IMR-90 (cell line): ENCODE data around the gene FABP2. TPM values are rescaled to one million over a fixed set of nuclear protein-coding genes. Genes with fewer than 3 reads are reported as not detected.
"Not testable (repeated sequence)": the region's sequence is repeated elsewhere in the genome, so short reads cannot be mapped to it uniquely, and the experiment has no call there.

Experiments
- ATAC-seq: fragments of 200-7000 bp; cut with Tn5 transposase; 2 replicates; pipeline ENCODE4 v1.9.1; 2020; ENCODE audit warnings: low read depth, mild to moderate bottlenecking, moderate library complexity
- BruUV-seq: library from RNA; stranded (reverse); fragments of 400-500 nt; replicated peaks from 2 replicates; lab custom pipeline; 2021; lab: Mats Ljungman, UMichigan
- CTCF ChIA-PET: fragments of 300-600 bp; formaldehyde crosslinking; extraction: SDS; loops from one replicate; lab custom pipeline; 2021; ENCODE audit warnings: antibody characterized with exemption; lab: Yijun Ruan, JAX
- POLR2A ChIA-PET: fragments of 300-600 bp; sonication (Branson Sonifier 250); formaldehyde crosslinking; loops from one replicate; lab custom pipeline; 2022; ENCODE audit warnings: antibody characterized with exemption; ENCODE audit not compliant: unreplicated experiment; lab: Charles Lee
- DNase-seq: peaks from one replicate; pipeline ENCODE4 v3.0.0; 2013
- H2AFZ ChIP-seq: replicated peaks from 2 replicates; pipeline ENCODE3; 2013; ENCODE audit warnings: low read length, mild to moderate bottlenecking; ENCODE audit not compliant: poor library complexity
- H2AK5ac ChIP-seq: 2 replicates; pipeline ENCODE4 v1.6.1; 2013; ENCODE audit warnings: low read depth, low read length, inconsistent platforms
- H2AK9ac ChIP-seq: replicated peaks from 2 replicates; pipeline ENCODE3; 2013; ENCODE audit warnings: mild to moderate bottlenecking, low read depth, low read length, moderate library complexity; ENCODE audit not compliant: poor library complexity
- H2BK120ac ChIP-seq: 2 replicates; pipeline ENCODE4 v1.6.1; 2013; ENCODE audit warnings: low read depth, low read length, inconsistent platforms
- H2BK15ac ChIP-seq: 3 replicates; pipeline ENCODE4 v1.6.1; 2013; ENCODE audit warnings: low read depth, low read length, inconsistent platforms
- H2BK20ac ChIP-seq: 2 replicates; pipeline ENCODE4 v1.6.1; 2013; ENCODE audit warnings: low read depth, mild to moderate bottlenecking, inconsistent platforms, low read length, moderate library complexity
- H2BK5ac ChIP-seq: 2 replicates; pipeline ENCODE4 v1.6.1; 2013; ENCODE audit warnings: mild to moderate bottlenecking, low read depth, low read length, inconsistent platforms; ENCODE audit not compliant: poor library complexity, severe bottlenecking
- H3K14ac ChIP-seq: replicated peaks from 2 replicates; pipeline ENCODE4 v1.6.1; 2013; ENCODE audit warnings: low read depth, low read length, inconsistent platforms
- H3K18ac ChIP-seq: 2 replicates; pipeline ENCODE4 v1.6.1; 2013; ENCODE audit warnings: low read depth, low read length, control low read depth
- H3K23ac ChIP-seq: 2 replicates; pipeline ENCODE4 v1.6.1; 2013; ENCODE audit warnings: low read depth, low read length, inconsistent platforms
- H3K27ac ChIP-seq: 2 replicates; pipeline ENCODE4 v1.5.1; 2013; ENCODE audit warnings: mild to moderate bottlenecking, control low read depth, low read length; ENCODE audit not compliant: insufficient read depth
- H3K27me3 ChIP-seq: 2 replicates; pipeline ENCODE4 v1.6.1; 2013; ENCODE audit warnings: low read length; ENCODE audit not compliant: control insufficient read depth, insufficient read depth
- H3K36me3 ChIP-seq: 2 replicates; pipeline ENCODE4 v1.6.1; 2013; ENCODE audit warnings: low read length, mixed read lengths; ENCODE audit not compliant: control insufficient read depth, insufficient read depth
- H3K4ac ChIP-seq: 2 replicates; pipeline ENCODE4 v1.6.1; 2013; ENCODE audit warnings: low read depth, low read length, inconsistent platforms
- H3K4me1 ChIP-seq: 2 replicates; pipeline ENCODE4 v1.6.1; 2013; ENCODE audit warnings: low read length, mixed read lengths; ENCODE audit not compliant: control insufficient read depth, insufficient read depth
- H3K4me2 ChIP-seq: 2 replicates; pipeline ENCODE4 v1.6.1; 2013; ENCODE audit warnings: low read depth, mild to moderate bottlenecking, control low read depth, low read length, moderate library complexity
- H3K4me3 ChIP-seq: 2 replicates; pipeline ENCODE4 v1.5.1; 2013; ENCODE audit warnings: low read depth, mild to moderate bottlenecking, control low read depth, low read length, moderate library complexity; ENCODE audit not compliant: insufficient read depth
- H3K56ac ChIP-seq: 2 replicates; pipeline ENCODE4 v1.6.1; 2013; ENCODE audit warnings: low read length, inconsistent platforms; ENCODE audit not compliant: insufficient read depth; ENCODE audit errors: extremely low read depth
- H3K79me1 ChIP-seq, 2 experiments: 2 replicates each; pipeline ENCODE4 v1.6.1; 2013; ENCODE audit warnings: low read length in 2 of 2, inconsistent platforms in 1 of 2, low read depth in 1 of 2
- H3K9ac ChIP-seq: 2 replicates; pipeline ENCODE4 v1.6.1; 2013; ENCODE audit warnings: low read depth, low read length, control low read depth
- H3K9me1 ChIP-seq: 2 replicates; pipeline ENCODE4 v1.6.1; 2013; ENCODE audit warnings: low read length, inconsistent platforms; ENCODE audit not compliant: insufficient read depth
- H3K9me3 ChIP-seq: 2 replicates; pipeline ENCODE4 v1.6.1; 2013; ENCODE audit warnings: low read length; ENCODE audit not compliant: control insufficient read depth, insufficient read depth
- H4K20me1 ChIP-seq: 2 replicates; pipeline ENCODE4 v1.6.1; 2013; ENCODE audit warnings: low read length, inconsistent platforms; ENCODE audit not compliant: insufficient read depth
- H4K5ac ChIP-seq: 2 replicates; pipeline ENCODE4 v1.6.1; 2013; ENCODE audit warnings: mild to moderate bottlenecking, low read depth, low read length, control low read depth
- H4K8ac ChIP-seq, 2 experiments: 2 replicates each; pipeline ENCODE4 v1.6.1; 2013; ENCODE audit warnings: low read depth in 2 of 2, low read length in 2 of 2, control low read depth in 1 of 2, inconsistent platforms in 1 of 2
- H4K91ac ChIP-seq: 2 replicates; pipeline ENCODE4 v1.6.1; 2013; ENCODE audit warnings: low read depth, low read length, inconsistent platforms; ENCODE audit not compliant: insufficient read depth
- dilution Hi-C: fragments of 300-500 bp; cut with HindIII; formaldehyde crosslinking; loops from one replicate; pipeline ENCODE4 v1.14.3; 2018; ENCODE audit warnings: low sequenced_read_pairs; ENCODE audit not compliant: unreplicated experiment
- in situ Hi-C: fragments of 300-500 bp; cut with MboI; formaldehyde crosslinking; loops from 3 replicates; pipeline ENCODE4 v1.14.3; 2019; ENCODE audit warnings: low sequenced_read_pairs, inconsistent platforms, mixed read lengths
- intact Hi-C: fragments of 100-400 bp; cut with micrococcal nuclease; formaldehyde crosslinking; loops from 2 replicates; pipeline ENCODE4 v1.10.0; 2022
- polyA plus RNA-seq, 3 experiments: library from polyadenylated mRNA; depleted of rRNA; stranded (reverse); fragments of >200 nt; gene quantifications; 2 replicates each; pipeline ENCODE4 v1.2.3, GENCODE V29; 2012; ENCODE audit warnings: low replicate concordance in 1 of 3
- total RNA-seq: library from RNA; depleted of rRNA; stranded (reverse); fragments of >200 nt; gene quantifications from 2 replicates; pipeline ENCODE4 v1.2.3, GENCODE V29; 2012

The FABP2 gene
- total and polyA plus RNA-seq, 2 of the 4 experiments (the other 2 are of a cell fraction): not detected

DNA sequence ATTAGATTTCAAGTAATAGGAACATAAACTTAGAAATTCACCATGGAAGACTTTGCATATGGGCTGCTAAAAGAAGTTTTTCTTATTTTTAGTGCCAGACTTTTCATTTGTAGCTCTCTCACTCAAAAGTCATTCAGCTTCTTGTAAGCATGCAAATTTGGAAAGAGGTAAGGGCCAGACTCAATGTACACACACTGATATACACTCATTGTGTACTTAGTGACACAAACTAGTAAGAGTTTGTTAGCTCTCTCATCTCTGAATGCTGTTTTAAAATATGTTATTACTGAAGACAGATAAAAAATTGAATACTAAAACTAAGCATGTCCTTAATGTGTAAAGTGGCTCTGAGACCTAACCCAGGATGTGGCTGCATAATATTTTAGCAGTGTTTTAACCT lies 18.0 kb upstream of the FABP2 start:
- ATAC-seq, H2AFZ ChIP-seq, in situ Hi-C loops, H3K14ac ChIP-seq, H3K36me3 ChIP-seq, H3K9me3 ChIP-seq, H3K4me3 ChIP-seq, H3K9ac ChIP-seq, H3K27ac ChIP-seq, H4K8ac ChIP-seq, BruUV-seq, H2BK5ac ChIP-seq, H3K9me1 ChIP-seq, H3K56ac ChIP-seq, H4K91ac ChIP-seq, DNase-seq, H3K23ac ChIP-seq, H2AK9ac ChIP-seq, intact Hi-C loops, H3K4me1 ChIP-seq, dilution Hi-C loops, H2BK120ac ChIP-seq, H3K18ac ChIP-seq, H2BK20ac ChIP-seq, H2AK5ac ChIP-seq, H4K5ac ChIP-seq, POLR2A ChIA-PET, H2BK15ac ChIP-seq, CTCF ChIA-PET, H3K27me3 ChIP-seq, H3K79me1 ChIP-seq, H4K20me1 ChIP-seq, H3K4ac ChIP-seq, H3K4me2 ChIP-seq: not testable (repeated sequence)
